Colonic mucosa (tissue), 4 donors: ENCODE data around the gene MED12L. TPM values are rescaled to one million over a fixed set of nuclear protein-coding genes. Genes with fewer than 3 reads are reported as not detected.

Experiments used
- DNase-seq: peaks from one replicate; pipeline ENCODE4 v3.0.0-alpha.2; 2020
- H3K27ac ChIP-seq: fragments of 200-600 bp; one replicate; pipeline ENCODE4 v1.8.0; 2021
- H3K27me3 ChIP-seq: fragments of 200-600 bp; one replicate; pipeline ENCODE4 v1.8.0; 2021
- H3K36me3 ChIP-seq: fragments of 200-600 bp; one replicate; pipeline ENCODE4 v1.8.0; 2021
- H3K4me1 ChIP-seq: fragments of 200-600 bp; one replicate; pipeline ENCODE4 v1.8.0; 2021; ENCODE audit warnings: mild to moderate bottlenecking
- H3K4me3 ChIP-seq: fragments of 200-600 bp; one replicate; pipeline ENCODE4 v1.8.0; 2021
- H3K9ac ChIP-seq, 2 donors: one replicate each; pipeline ENCODE4 v1.7.0; 2013; ENCODE audit warnings: control low read depth in 2 of 2, low read depth in 2 of 2, low read length in 2 of 2
- H3K9me3 ChIP-seq: fragments of 200-600 bp; one replicate; pipeline ENCODE4 v1.8.0; 2021
- intact Hi-C: fragments of 100-400 bp; cut with DNase I; formaldehyde crosslinking; loops from one replicate; pipeline ENCODE4 v1.14.1; 2022
- total RNA-seq, 2 donors: library from RNA; stranded (reverse); fragmentation: NEBNext Ultra II Directional in 1 of 2; extraction: Animal tissue kit (Norgen Biotek cat#: 25700) in 1 of 2; gene quantifications; one replicate each; pipeline ENCODE4 v1.2.1, GENCODE V29; 2021
- TF ChIP-seq, protein P1 (sequence below): fragments of 200-600 bp; IDR thresholded peaks from one replicate; pipeline ENCODE4 v1.8.0; 2022; ENCODE audit warnings: antibody characterized with exemption, mild to moderate bottlenecking
- donor health status: healthy.
- donor health status: DM: no; HTN: no; CAD: no.
- donor health status: DM: no; HTN: no; CAD: no.

MED12L gene
- total RNA-seq, 2 donors from 2014 or later, result 0.32 to 1.3 TPM

- Histone ChIP-seq H3K4me1 (no peaks in the 10 kb centered on the region), H3K4me3 (no peak overlapping the region), H3K27me3 (no peaks in the 10 kb centered on the region), H3K9ac (no peak overlapping the region), H3K36me3 (no peaks in the 10 kb centered on the region), H3K27ac (no peak overlapping the region), H3K9me3 (no peaks in the 10 kb centered on the region)
- no peak for DNase-seq
- intact Hi-C loops, result no loop called here
- TF ChIP-seq, protein P1, sequence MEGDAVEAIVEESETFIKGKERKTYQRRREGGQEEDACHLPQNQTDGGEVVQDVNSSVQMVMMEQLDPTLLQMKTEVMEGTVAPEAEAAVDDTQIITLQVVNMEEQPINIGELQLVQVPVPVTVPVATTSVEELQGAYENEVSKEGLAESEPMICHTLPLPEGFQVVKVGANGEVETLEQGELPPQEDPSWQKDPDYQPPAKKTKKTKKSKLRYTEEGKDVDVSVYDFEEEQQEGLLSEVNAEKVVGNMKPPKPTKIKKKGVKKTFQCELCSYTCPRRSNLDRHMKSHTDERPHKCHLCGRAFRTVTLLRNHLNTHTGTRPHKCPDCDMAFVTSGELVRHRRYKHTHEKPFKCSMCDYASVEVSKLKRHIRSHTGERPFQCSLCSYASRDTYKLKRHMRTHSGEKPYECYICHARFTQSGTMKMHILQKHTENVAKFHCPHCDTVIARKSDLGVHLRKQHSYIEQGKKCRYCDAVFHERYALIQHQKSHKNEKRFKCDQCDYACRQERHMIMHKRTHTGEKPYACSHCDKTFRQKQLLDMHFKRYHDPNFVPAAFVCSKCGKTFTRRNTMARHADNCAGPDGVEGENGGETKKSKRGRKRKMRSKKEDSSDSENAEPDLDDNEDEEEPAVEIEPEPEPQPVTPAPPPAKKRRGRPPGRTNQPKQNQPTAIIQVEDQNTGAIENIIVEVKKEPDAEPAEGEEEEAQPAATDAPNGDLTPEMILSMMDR, result no peak
Observed at GRCh38 chr3:151350656-151351055, 265.2 kb downstream of the MED12L start.

DNA sequence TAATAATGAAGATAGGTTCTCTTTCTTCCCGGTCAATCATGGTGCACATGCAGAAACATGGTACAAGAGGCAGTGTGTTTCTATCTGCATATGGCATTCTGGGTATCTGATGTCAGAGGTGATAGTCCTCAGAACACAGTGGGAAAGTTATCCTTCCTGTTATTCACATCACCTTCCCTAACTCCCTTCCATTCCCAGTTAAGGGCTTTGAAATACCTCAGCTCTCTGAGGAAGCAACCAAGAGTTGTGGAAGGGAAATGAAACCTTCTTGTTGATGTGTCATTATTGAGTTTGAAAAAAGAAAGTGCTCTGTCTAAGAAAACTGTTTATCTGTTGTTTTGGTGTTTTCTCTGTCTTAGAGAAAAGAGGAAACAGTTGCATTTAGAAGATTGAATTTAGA is 265.8 kb downstream of the MED12L start:
- no peak for DNase-seq
- Histone ChIP-seq H3K4me1 (no peaks in the 10 kb centered on the region), H3K9me3 (no peaks in the 10 kb centered on the region), H3K9ac (no peak overlapping the region), H3K27me3 (no peaks in the 10 kb centered on the region), H3K4me3 (no peak overlapping the region), H3K36me3 (no peaks in the 10 kb centered on the region), H3K27ac (no peak overlapping the region)
- intact Hi-C loops, result no loop called here
- TF ChIP-seq, protein P1, result no peak

GRCh38 chr3:151351648-151352047 is 266.2 kb downstream of the MED12L start:
- no peaks in the 10 kb centered on the region for H3K27me3 ChIP-seq
- no peaks in the 10 kb centered on the region for H3K9me3 ChIP-seq
- H3K27ac ChIP-seq, result no peak overlapping the region
- no peak overlapping the region for H3K9ac ChIP-seq
- no peak overlapping the region for H3K4me3 ChIP-seq
- no peak for DNase-seq
- intact Hi-C loops, result no loop called here
- H3K36me3 ChIP-seq, result no peaks in the 10 kb centered on the region
- H3K4me1 ChIP-seq, result no peaks in the 10 kb centered on the region
- TF ChIP-seq, protein P1, result no peak

DNA sequence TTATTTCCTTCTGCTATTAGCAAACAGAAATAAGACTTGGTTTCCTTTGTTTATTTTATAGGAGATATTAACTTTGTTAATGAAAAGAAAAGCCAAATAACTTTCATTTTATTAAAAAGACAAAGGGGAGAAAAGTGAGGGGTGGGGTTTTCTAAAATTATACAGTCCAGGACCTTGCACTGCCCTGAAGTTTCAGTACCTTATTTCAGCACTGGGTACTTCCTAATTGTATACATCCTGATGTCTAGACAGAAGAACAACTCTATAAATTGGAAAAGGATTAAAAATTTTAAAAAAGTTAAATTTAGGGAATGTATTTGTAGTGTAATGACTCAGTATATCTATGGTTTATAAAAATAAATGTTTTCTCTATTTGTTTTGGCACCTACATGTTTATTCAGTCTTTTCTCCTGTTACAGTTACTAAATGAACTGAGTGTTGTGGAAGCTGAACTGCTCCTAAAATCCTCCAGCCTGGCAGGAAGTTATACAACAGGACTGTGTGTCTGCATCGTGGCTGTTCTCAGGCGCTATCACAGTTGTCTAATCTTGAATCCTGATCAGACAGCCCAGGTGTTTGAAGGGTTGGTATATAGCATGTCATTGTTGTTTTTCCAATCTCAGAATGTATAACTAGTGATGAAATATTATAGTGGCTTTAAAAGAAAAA is 271.5 kb downstream of the MED12L start:
- H3K9ac ChIP-seq, result no peak overlapping the region
- TF ChIP-seq, protein P1, result no peak
- H3K27ac ChIP-seq, result no peak overlapping the region
- intact Hi-C loops, result no loop called here
- no peaks in the 10 kb centered on the region for H3K36me3 ChIP-seq
- H3K27me3 ChIP-seq, result no peaks in the 10 kb centered on the region
- H3K4me1 ChIP-seq, result no peaks in the 10 kb centered on the region
- no peak overlapping the region for H3K4me3 ChIP-seq
- no peak for DNase-seq
- H3K9me3 ChIP-seq, result no peaks in the 10 kb centered on the region

DNA sequence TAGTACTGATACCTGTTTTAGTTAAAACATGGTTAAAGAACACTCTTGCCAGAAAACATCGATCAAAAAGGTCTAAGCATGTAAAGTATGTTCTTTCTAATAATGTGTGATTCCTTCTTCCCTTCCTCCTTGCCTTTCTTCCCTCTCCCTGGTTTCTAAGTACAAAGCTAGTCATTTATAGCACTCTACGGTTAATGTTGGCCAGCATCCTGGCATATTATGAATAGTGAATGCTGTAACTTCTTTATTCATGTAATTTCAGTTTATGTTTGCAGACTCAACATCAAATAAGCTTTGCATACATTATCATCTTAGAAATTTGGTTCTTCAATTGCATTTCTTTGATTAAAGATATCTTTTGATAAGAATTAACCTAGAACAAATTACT is 272.0 kb downstream of the MED12L start:
- Histone ChIP-seq H3K9me3 (no peaks in the 10 kb centered on the region), H3K4me3 (no peak overlapping the region), H3K27ac (no peak overlapping the region), H3K9ac (no peak overlapping the region), H3K36me3 (no peaks in the 10 kb centered on the region), H3K4me1 (no peaks in the 10 kb centered on the region), H3K27me3 (no peaks in the 10 kb centered on the region)
- TF ChIP-seq, protein P1, result no peak
- intact Hi-C loops, result no loop called here
- no peak for DNase-seq
